Epithelial cell of proximal tubule (primary cell): ENCODE measurements around the gene SLC25A13. TPM values are rescaled to one million over a fixed set of nuclear protein-coding genes. Genes with fewer than 3 reads are reported as not detected.
A peak's percentile ranks its signal among the peaks of the same experiment; 100 is the strongest.
"Not testable (repeated sequence)": the region's sequence is repeated elsewhere in the genome, so short reads cannot be mapped to it uniquely, and the experiment has no call there.

ENCODE experiments used
- DNase-seq: peaks from one replicate; pipeline ENCODE4 v3.0.0-alpha.2; 2011; ENCODE audit warnings: low read depth
- H3K4me3 ChIP-seq: 2 replicates; pipeline ENCODE4 v1.5.1; 2011; ENCODE audit warnings: low read depth, mild to moderate bottlenecking, low read length
- CTCF ChIP-seq: conservative IDR thresholded peaks from 2 replicates; pipeline ENCODE4 v1.5.1; 2012; ENCODE audit warnings: low read depth, mild to moderate bottlenecking, low read length
- total RNA-seq: library from RNA; depleted of rRNA; stranded (reverse); fragments of >200 nt; gene quantifications from 2 replicates; pipeline ENCODE4 v1.2.3, GENCODE V29; 2015

SLC25A13 gene
- total RNA-seq, result 45.4 and 51.3 TPM in 2 replicates

GRCh38 chr7:96321658-96322372 is at the start of gene SLC25A13:
Gene SLC25A13, minus strand, starts transcription at chr7:96322098. Its CDS starts 142 bp downstream, at chr7:96321956.
- DNase-seq, result no peak
- peak within 1 kb of the TSS; percentile 92 for H3K4me3 ChIP-seq
- no peak for TF ChIP-seq CTCF

GRCh38 chr7:96365916-96366315 is 44.0 kb upstream of the SLC25A13 start:
- not testable (repeated sequence) for DNase-seq, H3K4me3 ChIP-seq

GRCh38 chr7:96361116-96361857 is 39.4 kb upstream of the SLC25A13 start:
- no peak for DNase-seq
- TF ChIP-seq CTCF, result no peak
- H3K4me3 ChIP-seq, result no peak overlapping the region

- no peak for DNase-seq
- TF ChIP-seq CTCF, result no peak
- no peak overlapping the region for H3K4me3 ChIP-seq
Measured at GRCh38 chr7:96359876-96360275, 38.0 kb upstream of the SLC25A13 start.

- DNase-seq, H3K4me3 ChIP-seq: not testable (repeated sequence)
Measured at GRCh38 chr7:96358236-96358971, 36.5 kb upstream of the SLC25A13 start.

GRCh38 chr7:96355990-96356506 is 34.1 kb upstream of the SLC25A13 start:
- TF ChIP-seq CTCF, result no peak
- DNase-seq, result no peak
- H3K4me3 ChIP-seq, result no peak overlapping the region

GRCh38 chr7:96354881-96355280 is 33.0 kb upstream of the SLC25A13 start:
- no peak overlapping the region for H3K4me3 ChIP-seq
- DNase-seq, result no peak
- no peak for TF ChIP-seq CTCF
